ENCODE data around the gene PPP6R1. TPM values are rescaled to one million over a fixed set of nuclear protein-coding genes. Genes with fewer than 3 reads are reported as not detected.

PPP6R1 gene
- total RNA-seq, 1 donor from 2014 or later, result 220 TPM

DNA sequence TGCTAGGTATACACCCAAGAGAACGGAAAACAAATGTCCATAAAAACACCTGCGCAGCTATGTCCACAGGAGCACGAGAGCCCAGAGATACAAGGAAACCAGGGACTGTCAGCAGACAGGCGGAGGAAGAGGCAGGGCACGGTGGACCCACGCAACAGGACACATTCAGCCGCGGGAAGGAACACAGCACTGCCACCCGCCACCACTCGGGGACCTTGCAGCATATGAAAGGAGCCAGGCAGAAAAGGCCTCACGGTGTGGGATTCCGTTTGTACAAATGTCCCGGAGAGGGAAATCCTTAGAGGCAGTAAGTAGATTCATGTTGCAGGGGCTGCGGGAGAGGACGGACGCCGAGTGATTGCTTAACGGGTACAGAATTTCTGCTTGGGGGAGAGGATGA, 13.3 kb upstream of the PPP6R1 start:
- Mint-ChIP-seq H3K36me3 (ENCODE audit: low read depth) (peaks cover 65% of the 10 kb centered on the region), H3K27me3 (no peaks in the 10 kb centered on the region), H3K27ac (no peak overlapping the region), H3K9me3 (no peaks in the 10 kb centered on the region), H3K4me1 (peaks cover 25% of the 10 kb centered on the region), H3K4me3 (no peak overlapping the region)
- DNase-seq (no peak), ATAC-seq (ENCODE audit: low read depth) (no peak)
- TF ChIP-seq, protein P1, sequence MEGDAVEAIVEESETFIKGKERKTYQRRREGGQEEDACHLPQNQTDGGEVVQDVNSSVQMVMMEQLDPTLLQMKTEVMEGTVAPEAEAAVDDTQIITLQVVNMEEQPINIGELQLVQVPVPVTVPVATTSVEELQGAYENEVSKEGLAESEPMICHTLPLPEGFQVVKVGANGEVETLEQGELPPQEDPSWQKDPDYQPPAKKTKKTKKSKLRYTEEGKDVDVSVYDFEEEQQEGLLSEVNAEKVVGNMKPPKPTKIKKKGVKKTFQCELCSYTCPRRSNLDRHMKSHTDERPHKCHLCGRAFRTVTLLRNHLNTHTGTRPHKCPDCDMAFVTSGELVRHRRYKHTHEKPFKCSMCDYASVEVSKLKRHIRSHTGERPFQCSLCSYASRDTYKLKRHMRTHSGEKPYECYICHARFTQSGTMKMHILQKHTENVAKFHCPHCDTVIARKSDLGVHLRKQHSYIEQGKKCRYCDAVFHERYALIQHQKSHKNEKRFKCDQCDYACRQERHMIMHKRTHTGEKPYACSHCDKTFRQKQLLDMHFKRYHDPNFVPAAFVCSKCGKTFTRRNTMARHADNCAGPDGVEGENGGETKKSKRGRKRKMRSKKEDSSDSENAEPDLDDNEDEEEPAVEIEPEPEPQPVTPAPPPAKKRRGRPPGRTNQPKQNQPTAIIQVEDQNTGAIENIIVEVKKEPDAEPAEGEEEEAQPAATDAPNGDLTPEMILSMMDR (IDR thresholded peaks at IDR 0.05), result no peak
- intact Hi-C loops (cut with micrococcal nuclease), result no loop called here
- POLR2A ChIA-PET, result no interaction called here
- CTCF ChIA-PET, result no interaction called here

DNA sequence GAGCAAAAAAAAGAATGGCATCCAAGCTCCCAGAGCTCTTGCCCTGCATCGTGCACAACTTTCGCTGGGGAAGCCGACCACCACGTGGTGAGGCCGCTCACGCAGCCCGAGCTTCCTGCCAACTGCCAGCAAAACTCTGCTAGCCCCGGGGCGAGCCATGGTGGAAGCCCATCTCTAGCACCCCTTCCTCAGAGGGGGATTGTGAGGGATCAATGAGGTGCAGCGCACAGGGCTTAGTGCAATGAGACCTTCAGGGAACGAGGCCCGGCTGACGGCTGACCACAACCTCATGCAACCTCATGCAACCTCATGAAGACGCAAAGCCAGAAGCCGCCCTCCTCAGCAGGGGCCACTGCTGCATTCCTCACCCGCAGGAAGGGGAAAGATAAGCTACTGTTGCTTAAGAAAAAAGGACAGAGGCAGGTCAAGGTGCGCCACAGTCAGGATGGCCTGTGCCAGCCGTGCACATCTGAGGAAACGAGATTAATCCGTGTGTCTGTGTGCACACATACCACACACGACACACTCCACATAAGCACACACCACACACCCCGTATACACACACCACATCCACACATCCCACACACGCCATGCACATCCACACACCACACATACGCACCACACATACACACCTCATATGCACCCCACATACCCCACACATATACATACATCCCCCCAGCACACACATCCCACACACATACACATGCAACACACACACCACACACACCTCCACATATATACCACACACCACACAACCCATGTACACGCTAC, 11.5 kb upstream of the PPP6R1 start:
- CTCF ChIA-PET, result no interaction called here
- intact Hi-C loops (cut with micrococcal nuclease), result no loop called here

DNA sequence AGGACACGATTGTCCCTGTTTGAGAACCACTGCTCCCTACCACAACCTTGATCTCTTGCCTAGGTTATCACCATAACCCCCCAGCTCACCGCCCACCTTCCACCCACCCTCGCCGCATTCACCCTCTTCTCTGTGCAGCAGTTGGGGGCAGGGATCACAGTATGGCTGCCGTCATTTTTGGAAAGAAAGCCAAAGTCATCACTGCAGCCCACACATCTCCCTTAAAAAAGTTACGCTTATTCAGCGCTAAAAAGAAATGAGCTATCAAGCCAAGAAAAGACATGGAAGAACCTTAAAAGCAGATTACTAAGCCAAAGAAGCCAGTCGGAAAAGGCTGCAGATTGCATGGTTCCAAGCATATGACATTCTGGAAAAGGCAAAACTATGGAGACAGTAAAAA, 10.5 kb upstream of the PPP6R1 start:
- H3K4me3 Mint-ChIP-seq, result no peak overlapping the region
- ATAC-seq (ENCODE audit: low read depth) (no peak), DNase-seq (no peak)
- intact Hi-C loops (cut with micrococcal nuclease), result no loop called here
- CTCF ChIA-PET, result no interaction called here
- H3K27me3 Mint-ChIP-seq, result no peaks in the 10 kb centered on the region
- peaks cover 2% of the 10 kb centered on the region for H3K9me3 Mint-ChIP-seq
- H3K4me1 Mint-ChIP-seq, result peaks cover 2% of the 10 kb centered on the region
- TF ChIP-seq, protein P1 (IDR thresholded peaks at IDR 0.05), result no peak
- H3K36me3 Mint-ChIP-seq (ENCODE audit: low read depth), result peaks cover 46% of the 10 kb centered on the region
- no peak overlapping the region for H3K27ac Mint-ChIP-seq
- POLR2A ChIA-PET, result no interaction called here

More for the DNA sequence above, 11.5 kb upstream of the PPP6R1 start:
- H3K4me3 Mint-ChIP-seq, result no peak overlapping the region
- TF ChIP-seq, protein P1 (IDR thresholded peaks at IDR 0.05), result no peak
- peaks cover 10% of the 10 kb centered on the region for H3K4me1 Mint-ChIP-seq
- H3K9me3 Mint-ChIP-seq, result peaks cover 2% of the 10 kb centered on the region
- ATAC-seq (ENCODE audit: low read depth) (no peak), DNase-seq (no peak)
- no peaks in the 10 kb centered on the region for H3K27me3 Mint-ChIP-seq
- no peak overlapping the region for H3K27ac Mint-ChIP-seq
- POLR2A ChIA-PET, result no interaction called here
- H3K36me3 Mint-ChIP-seq (ENCODE audit: low read depth), result peaks cover 54% of the 10 kb centered on the region

DNA sequence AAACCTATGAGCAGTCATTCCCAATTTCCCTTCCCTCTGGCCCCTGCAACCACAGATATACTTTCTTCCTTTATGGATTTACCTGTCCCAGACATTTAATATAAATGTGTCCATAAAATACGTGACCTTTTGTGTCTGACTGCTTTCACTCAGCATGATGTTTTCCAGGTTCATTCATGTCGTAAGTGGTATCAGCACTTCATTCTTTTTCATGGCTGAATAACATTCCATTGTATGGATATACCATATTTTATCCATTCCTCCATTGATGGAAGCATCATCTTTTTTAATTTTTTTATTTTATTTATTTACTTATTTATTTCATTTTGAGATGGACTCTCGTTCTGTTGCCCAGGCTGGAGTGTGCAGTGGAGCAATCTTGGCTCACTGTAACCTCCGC, 8.0 kb upstream of the PPP6R1 start:
- DNase-seq, result no peak
- CTCF ChIA-PET, result no interaction called here
- TF ChIP-seq, protein P1 (IDR thresholded peaks at IDR 0.05), result no peak
- POLR2A ChIA-PET, result no interaction called here
- Mint-ChIP-seq H3K9me3 (peaks cover 2% of the 10 kb centered on the region), H3K27ac (no peak overlapping the region), H3K27me3 (no peaks in the 10 kb centered on the region), H3K36me3 (ENCODE audit: low read depth) (peaks cover 33% of the 10 kb centered on the region), H3K4me1 (peaks cover 2% of the 10 kb centered on the region), H3K4me3 (no peak overlapping the region)
- ATAC-seq (ENCODE audit: low read depth), result no peak
- intact Hi-C loops (cut with micrococcal nuclease), result no loop called here

DNA sequence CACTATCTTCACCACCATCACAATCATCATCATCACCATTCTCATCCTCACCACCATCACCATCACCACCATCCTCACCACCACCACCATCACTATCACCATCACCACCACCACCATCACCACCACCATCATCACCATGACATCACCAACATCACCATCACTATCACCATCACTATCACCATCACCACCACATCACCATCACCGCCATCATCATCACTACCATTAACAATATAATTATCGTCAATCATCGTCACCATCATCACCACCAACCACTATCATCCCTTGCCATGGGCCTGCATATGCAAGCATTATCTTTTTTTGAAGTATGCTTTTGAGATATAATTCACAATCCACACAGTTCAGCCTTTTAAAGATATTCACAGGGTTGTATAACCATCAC, 7.6 kb upstream of the PPP6R1 start:
- DNase-seq (no peak), ATAC-seq (ENCODE audit: low read depth) (no peak)
- peaks cover 2% of the 10 kb centered on the region for H3K9me3 Mint-ChIP-seq
- ChIA-PET POLR2A (no interaction called here), CTCF (no interaction called here)
- H3K36me3 Mint-ChIP-seq (ENCODE audit: low read depth), result peaks cover 31% of the 10 kb centered on the region
- H3K27ac Mint-ChIP-seq, result no peak overlapping the region
- TF ChIP-seq, protein P1 (IDR thresholded peaks at IDR 0.05), result no peak
- peaks cover 2% of the 10 kb centered on the region for H3K4me1 Mint-ChIP-seq
- H3K4me3 Mint-ChIP-seq, result no peak overlapping the region
- intact Hi-C loops (cut with micrococcal nuclease), result no loop called here
- H3K27me3 Mint-ChIP-seq, result no peaks in the 10 kb centered on the region

Measured in activated B cell treated with CpG ODN at 0.5 μM for 24 hours (primary cell).